ENCODE data around the gene CCDC15. TPM values are rescaled to one million over a fixed set of nuclear protein-coding genes. Genes with fewer than 3 reads are reported as not detected.

Gene CCDC15
- total RNA-seq, 2 donors from 2014 or later, result 3.6 to 7.1 TPM

DNA sequence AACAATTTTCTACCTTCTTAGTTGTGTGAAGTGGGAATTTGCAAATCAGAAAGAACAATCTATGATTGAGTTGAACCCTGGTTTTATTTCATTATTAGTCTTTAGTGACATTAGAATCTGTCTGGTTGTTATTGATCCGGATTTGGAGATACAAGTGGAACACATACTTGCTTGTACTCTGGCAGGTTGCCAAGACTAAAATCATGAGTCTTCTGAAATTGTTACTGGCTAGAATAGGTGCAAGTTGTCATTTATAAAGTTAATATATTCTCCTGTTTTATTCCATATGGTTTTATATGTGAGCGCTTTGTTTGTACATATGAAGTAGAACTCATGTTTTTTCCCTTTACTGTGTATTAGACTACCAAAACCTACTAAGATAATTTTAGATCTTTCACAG lies 23.0 kb downstream of the CCDC15 start:
- Histone ChIP-seq H3K4me1 (replicated peaks) (no peaks in the 10 kb centered on the region), H3K27ac (no peak overlapping the region), H3K4me3 (no peak overlapping the region), H3K36me3 (no peaks in the 10 kb centered on the region), H3K27me3 (replicated peaks; ENCODE audit: insufficient read depth) (no peaks in the 10 kb centered on the region), H3K9me3 (no peaks in the 10 kb centered on the region)
- 80% methylated on average over 2 of the region's 2 CpGs for WGBS
- intact Hi-C loops (cut with DNase I), result no loop called here
- no peak for DNase-seq (ENCODE audit: low spot score)
- TF ChIP-seq POLR2A (IDR thresholded peaks at IDR 0.05) (no peak), POLR2AphosphoS5 (IDR thresholded peaks at IDR 0.05) (no peak)
- TF ChIP-seq, protein P1, sequence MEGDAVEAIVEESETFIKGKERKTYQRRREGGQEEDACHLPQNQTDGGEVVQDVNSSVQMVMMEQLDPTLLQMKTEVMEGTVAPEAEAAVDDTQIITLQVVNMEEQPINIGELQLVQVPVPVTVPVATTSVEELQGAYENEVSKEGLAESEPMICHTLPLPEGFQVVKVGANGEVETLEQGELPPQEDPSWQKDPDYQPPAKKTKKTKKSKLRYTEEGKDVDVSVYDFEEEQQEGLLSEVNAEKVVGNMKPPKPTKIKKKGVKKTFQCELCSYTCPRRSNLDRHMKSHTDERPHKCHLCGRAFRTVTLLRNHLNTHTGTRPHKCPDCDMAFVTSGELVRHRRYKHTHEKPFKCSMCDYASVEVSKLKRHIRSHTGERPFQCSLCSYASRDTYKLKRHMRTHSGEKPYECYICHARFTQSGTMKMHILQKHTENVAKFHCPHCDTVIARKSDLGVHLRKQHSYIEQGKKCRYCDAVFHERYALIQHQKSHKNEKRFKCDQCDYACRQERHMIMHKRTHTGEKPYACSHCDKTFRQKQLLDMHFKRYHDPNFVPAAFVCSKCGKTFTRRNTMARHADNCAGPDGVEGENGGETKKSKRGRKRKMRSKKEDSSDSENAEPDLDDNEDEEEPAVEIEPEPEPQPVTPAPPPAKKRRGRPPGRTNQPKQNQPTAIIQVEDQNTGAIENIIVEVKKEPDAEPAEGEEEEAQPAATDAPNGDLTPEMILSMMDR (IDR thresholded peaks at IDR 0.05), result no peak

DNA sequence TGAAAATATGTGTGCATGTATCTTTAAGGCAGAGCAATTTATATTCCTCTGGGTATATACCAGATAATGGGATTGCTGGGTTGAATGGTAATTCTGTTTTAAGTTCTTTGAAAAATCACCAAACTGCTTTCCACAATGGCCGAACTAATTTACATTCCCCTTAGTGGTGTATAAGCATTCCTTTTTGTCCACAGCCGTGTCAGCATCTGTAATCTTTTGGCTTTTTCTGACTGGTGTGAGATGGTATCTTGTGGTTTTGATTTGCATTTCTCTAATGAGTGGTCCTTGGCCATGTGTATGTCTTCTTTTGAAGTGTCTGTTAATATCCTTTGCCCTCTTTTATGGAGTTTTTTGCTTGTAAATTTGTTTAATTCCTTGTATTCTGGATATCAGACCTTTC lies 24.3 kb downstream of the CCDC15 start:
- Histone ChIP-seq H3K4me3 (no peak overlapping the region), H3K27me3 (replicated peaks; ENCODE audit: insufficient read depth) (no peaks in the 10 kb centered on the region), H3K27ac (no peak overlapping the region), H3K36me3 (no peaks in the 10 kb centered on the region), H3K9me3 (no peaks in the 10 kb centered on the region), H3K4me1 (replicated peaks) (no peaks in the 10 kb centered on the region)
- TF ChIP-seq POLR2A (IDR thresholded peaks at IDR 0.05), result no peak
- TF ChIP-seq, protein P1 (IDR thresholded peaks at IDR 0.05), result no peak
- no peak for TF ChIP-seq POLR2AphosphoS5 (IDR thresholded peaks at IDR 0.05)
- no peak for DNase-seq (ENCODE audit: low spot score)
- 88% methylated on average over 2 of the region's 2 CpGs for WGBS
- intact Hi-C loops (cut with DNase I), result no loop called here

DNA sequence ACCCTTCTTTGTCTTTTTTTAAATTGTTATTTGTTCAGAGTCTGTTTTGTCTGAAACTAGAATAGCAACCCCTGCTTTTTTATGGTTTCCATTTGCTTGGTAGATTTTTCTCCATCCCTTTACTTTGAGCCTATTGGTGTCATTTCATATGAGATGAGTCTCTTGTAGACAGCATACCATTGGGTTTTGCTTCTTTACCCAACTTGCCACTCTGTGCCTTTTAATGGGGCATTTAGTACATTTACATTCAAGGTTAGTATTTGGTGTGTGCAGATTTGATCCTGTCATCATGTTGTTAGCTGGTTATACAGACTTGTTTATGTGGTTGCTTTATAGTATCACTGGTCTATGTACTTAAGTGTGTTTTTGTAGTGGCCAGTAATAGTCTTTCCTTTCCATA lies 28.0 kb downstream of the CCDC15 start:
- no peaks in the 10 kb centered on the region for H3K27me3 ChIP-seq (replicated peaks; ENCODE audit: insufficient read depth)

DNA sequence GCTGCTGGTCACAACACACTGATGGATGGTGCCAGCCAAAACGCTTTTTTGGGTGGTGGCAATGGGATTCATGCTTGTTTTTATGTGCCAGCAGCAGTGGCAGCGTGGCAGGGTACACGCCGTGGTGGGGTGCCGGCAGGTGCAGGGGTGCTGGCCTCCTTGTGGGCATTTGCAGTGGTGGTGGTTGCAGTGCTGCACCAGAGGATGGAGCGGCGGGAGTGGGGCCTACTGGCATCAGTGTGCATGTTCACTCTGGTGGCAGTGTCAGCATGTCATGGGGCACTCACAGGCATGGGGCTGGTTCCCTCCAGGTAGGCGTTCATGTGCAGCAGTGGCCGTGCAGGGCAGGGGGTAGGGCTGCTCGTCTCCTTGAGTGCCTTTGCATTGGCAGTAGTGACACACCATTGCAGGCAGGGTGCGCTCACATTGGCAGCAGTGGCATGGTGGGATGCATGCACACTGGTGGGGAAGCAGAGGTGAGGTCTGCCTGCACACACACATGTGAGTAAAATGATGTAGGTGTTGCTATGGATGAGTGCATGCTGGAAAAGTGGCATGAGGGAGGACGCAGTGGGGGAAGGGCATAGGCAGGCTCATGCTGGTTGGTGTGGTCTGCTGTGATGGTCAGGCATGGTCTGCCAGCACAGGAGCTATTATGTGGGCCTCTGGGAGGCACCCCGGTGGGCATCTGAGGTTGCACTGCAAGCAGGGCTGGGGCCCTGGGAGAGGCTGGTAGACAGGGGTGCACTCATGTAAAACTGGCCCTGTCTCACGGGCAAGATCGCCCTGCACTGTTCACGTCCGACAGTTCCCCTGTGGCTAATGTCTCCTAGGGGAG lies 29.9 kb downstream of the CCDC15 start:
- H3K36me3 ChIP-seq, result no peaks in the 10 kb centered on the region
- H3K27ac ChIP-seq, result no peak overlapping the region
- TF ChIP-seq, protein P1 (IDR thresholded peaks at IDR 0.05), result no peak
- TF ChIP-seq POLR2A (IDR thresholded peaks at IDR 0.05) (no peak), POLR2AphosphoS5 (IDR thresholded peaks at IDR 0.05) (no peak)
- DNase-seq (ENCODE audit: low spot score), result no peak
- H3K4me1 ChIP-seq (replicated peaks), result no peaks in the 10 kb centered on the region
- WGBS, result 91% methylated on average over 17 of the region's 17 CpGs
- H3K9me3 ChIP-seq, result no peaks in the 10 kb centered on the region
- no peaks in the 10 kb centered on the region for H3K27me3 ChIP-seq (replicated peaks; ENCODE audit: insufficient read depth)
- H3K4me3 ChIP-seq, result no peak overlapping the region
- intact Hi-C loops (cut with DNase I), result no loop called here

More for the DNA sequence above, 28.0 kb downstream of the CCDC15 start:
- TF ChIP-seq POLR2A (IDR thresholded peaks at IDR 0.05), result no peak
- TF ChIP-seq, protein P1 (IDR thresholded peaks at IDR 0.05), result no peak
- no peak for TF ChIP-seq POLR2AphosphoS5 (IDR thresholded peaks at IDR 0.05)
- H3K4me1 ChIP-seq (replicated peaks), result no peaks in the 10 kb centered on the region
- H3K36me3 ChIP-seq, result no peaks in the 10 kb centered on the region
- H3K9me3 ChIP-seq, result no peaks in the 10 kb centered on the region
- H3K4me3 ChIP-seq, result no peak overlapping the region
- intact Hi-C loops (cut with DNase I), result no loop called here
- H3K27ac ChIP-seq, result no peak overlapping the region
- DNase-seq (ENCODE audit: low spot score), result no peak

DNA sequence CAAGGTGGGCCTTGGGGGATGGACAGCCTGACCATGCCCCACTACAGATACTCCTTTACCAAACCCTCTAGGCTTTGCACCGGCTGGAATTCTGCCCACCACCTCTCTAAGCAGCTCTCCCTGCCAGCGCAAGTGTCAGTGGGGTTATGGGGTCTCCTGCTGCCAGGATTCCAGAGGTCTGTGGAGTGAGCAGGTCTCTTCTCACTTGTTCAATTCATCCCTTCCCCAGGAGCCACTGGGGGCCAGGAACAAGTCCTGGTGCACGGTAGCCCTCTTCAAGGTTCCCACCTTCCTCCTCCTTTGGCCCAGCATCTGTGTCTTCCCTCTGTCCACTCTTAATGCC lies 30.5 kb downstream of the CCDC15 start:
- Histone ChIP-seq H3K9me3 (no peaks in the 10 kb centered on the region), H3K4me3 (no peak overlapping the region), H3K27me3 (replicated peaks; ENCODE audit: insufficient read depth) (no peaks in the 10 kb centered on the region), H3K4me1 (replicated peaks) (no peaks in the 10 kb centered on the region), H3K36me3 (no peaks in the 10 kb centered on the region), H3K27ac (no peak overlapping the region)
- no peak for DNase-seq (ENCODE audit: low spot score)
- intact Hi-C loops (cut with DNase I), result no loop called here
- no peak for TF ChIP-seq POLR2AphosphoS5 (IDR thresholded peaks at IDR 0.05)
- TF ChIP-seq, protein P1 (IDR thresholded peaks at IDR 0.05), result no peak
- TF ChIP-seq POLR2A (IDR thresholded peaks at IDR 0.05), result no peak
- WGBS, result 94% methylated on average over 3 of the region's 3 CpGs
